AML-193 (cell line): ENCODE results near the gene FDPS.
"Not testable (repeated sequence)": the region's sequence is repeated elsewhere in the genome, so short reads cannot be mapped to it uniquely, and the experiment has no call there.

Experiments
- DNase-seq, 2 experiments: peaks; one replicate each; lab custom pipeline; 2025; lab: John Stamatoyannopoulos, UW

Gene FDPS

GRCh38 chr1:155320252-155320651 is 11.6 kb downstream of the FDPS start:
- DNase-seq = no peak

- no peak for DNase-seq
Measured at GRCh38 chr1:155320661-155321617, 12.3 kb downstream of the FDPS start, which contains the start of gene RUSC1. Gene RUSC1 (plus strand): TSS chr1:155320894. CDS start chr1:155321774, 880 bp downstream.

- no peak for DNase-seq
Measured at GRCh38 chr1:155321639-155322503, 13.2 kb downstream of the FDPS start.

- DNase-seq = no peak
Measured at GRCh38 chr1:155322571-155322952, 13.9 kb downstream of the FDPS start.

- peak; percentile 74 to 77 for DNase-seq
Measured at GRCh38 chr1:155322953-155323728, 14.5 kb downstream of the FDPS start.

- DNase-seq = peak; percentile 61 to 72
Measured at GRCh38 chr1:155323729-155324036, 15.0 kb downstream of the FDPS start.

- DNase-seq = peak; percentile 90 to 96
Measured at GRCh38 chr1:155324037-155324716, 15.5 kb downstream of the FDPS start.

GRCh38 chr1:155324717-155325602 is 16.3 kb downstream of the FDPS start:
- no peak for DNase-seq

GRCh38 chr1:155325603-155325893 is 16.9 kb downstream of the FDPS start:
- DNase-seq = no peak

- DNase-seq = no peak
Measured at GRCh38 chr1:155326020-155326526, 17.4 kb downstream of the FDPS start.

- no peak for DNase-seq
Measured at GRCh38 chr1:155326631-155327037, 18.0 kb downstream of the FDPS start.

- no peak for DNase-seq
Measured at GRCh38 chr1:155327981-155328380, 19.3 kb downstream of the FDPS start.

GRCh38 chr1:155328856-155329255 is 20.2 kb downstream of the FDPS start:
- DNase-seq = not testable (repeated sequence)

GRCh38 chr1:155329980-155330598 is 21.4 kb downstream of the FDPS start:
- no peak for DNase-seq

GRCh38 chr1:155334962-155335361 is 26.3 kb downstream of the FDPS start:
- DNase-seq = no peak

- DNase-seq = no peak
Measured at GRCh38 chr1:155339515-155340097, 30.9 kb downstream of the FDPS start.

- DNase-seq = no peak
Measured at GRCh38 chr1:155342842-155343241, 34.2 kb downstream of the FDPS start.

- DNase-seq = no peak
Measured at GRCh38 chr1:155352631-155353030, 44.0 kb downstream of the FDPS start.

GRCh38 chr1:155360051-155360450 is 51.4 kb downstream of the FDPS start:
- no peak for DNase-seq
